K562 (cell line): ENCODE measurements around the gene DND1. TPM values are rescaled to one million over a fixed set of nuclear protein-coding genes. Genes with fewer than 3 reads are reported as not detected.

Experiments used
- ATAC-seq: fragments of 200-7000 bp; cut with Tn5 transposase; 3 replicates; pipeline ENCODE4 v1.9.1; 2020; ENCODE audit warnings: moderate library complexity
- BruUV-seq: library from RNA; stranded (reverse); fragments of 400-500 nt; replicated peaks from 2 replicates; lab custom pipeline; 2021; lab: Mats Ljungman, UMichigan
- CTCF ChIA-PET: fragments of 300-600 bp; formaldehyde crosslinking; extraction: SDS; loops from one replicate; lab custom pipeline; 2021; ENCODE audit warnings: low intra/inter-chr PET ratio; lab: Yijun Ruan, JAX
- POLR2A ChIA-PET: fragments of 300-600, 350-650 bp; sonication (Branson Sonifier 250); formaldehyde crosslinking; extraction: SDS; loops from one replicate; lab custom pipeline; 2021; ENCODE audit warnings: antibody characterized with exemption, inconsistent platforms; lab: Yijun Ruan, JAX
- DNase-seq, 4 experiments: peaks; one replicate each; pipeline versions ENCODE4 v3.0.0 to v3.0.0-alpha.2; 2011 to 2018; ENCODE audit warnings: low spot score in 3 of 4, mixed read lengths in 3 of 4; ENCODE audit errors: extremely low read depth in 1 of 4
- FAIRE-seq: peaks from 2 replicates; lab custom pipeline; 2011; peaks lifted over from hg19 to GRCh38; lab: Jason Lieb, UNC
- H2AFZ ChIP-seq: 2 replicates; pipeline ENCODE4 v1.6.0; 2011; ENCODE audit warnings: low read depth, low read length, control low read depth, inconsistent platforms
- H3K27ac ChIP-seq: fragments of 200-600 bp; 3 replicates; pipeline ENCODE4 v1.8.0; 2011; ENCODE audit warnings: low read depth, mild to moderate bottlenecking, control low read depth, inconsistent platforms, low read length, moderate library complexity, mixed read lengths; ENCODE audit errors: extremely low read depth
- H3K27me3 ChIP-seq, 2 experiments: fragments of 300-600 bp in 1 of 2; 2 replicates in 1 of 2; 3 replicates in 1 of 2; pipeline versions ENCODE4 v1.6.0 to v1.8.0; 2011; ENCODE audit warnings: inconsistent platforms in 2 of 2, low read length in 2 of 2, mild to moderate bottlenecking in 1 of 2, mixed read lengths in 1 of 2, moderate library complexity in 1 of 2; ENCODE audit not compliant: control insufficient read depth in 2 of 2, insufficient read depth in 2 of 2
- H3K36me3 ChIP-seq: fragments of 300-600 bp; 3 replicates; pipeline ENCODE4 v1.8.0; 2011; ENCODE audit warnings: mild to moderate bottlenecking, low read length, inconsistent platforms; ENCODE audit not compliant: control insufficient read depth, insufficient read depth
- H3K4me1 ChIP-seq, 2 experiments: fragments of 200-600 bp in 1 of 2; replicated peaks in 1 of 2; 2 replicates in 1 of 2; 3 replicates in 1 of 2; pipeline versions ENCODE4 v1.5.1 to v1.8.0; 2011; ENCODE audit warnings: inconsistent platforms in 2 of 2, low read length in 2 of 2, mild to moderate bottlenecking in 1 of 2, mixed read lengths in 1 of 2, moderate library complexity in 1 of 2; ENCODE audit not compliant: control insufficient read depth in 2 of 2, insufficient read depth in 2 of 2
- H3K4me2 ChIP-seq: 2 replicates; pipeline ENCODE4 v1.6.1; 2011; ENCODE audit warnings: low read length, control low read depth, inconsistent platforms, mixed read lengths; ENCODE audit not compliant: insufficient read depth
- H3K4me3 ChIP-seq: fragments of 200-600 bp; sonication (generic), shearing (Covaris generic); 2 replicates; pipeline ENCODE4 v1.5.1; 2016; ENCODE audit warnings: control low read depth, inconsistent platforms
- H3K79me2 ChIP-seq: fragments of 200-600 bp; 3 replicates; pipeline ENCODE4 v1.8.0; 2011; ENCODE audit warnings: low read length, inconsistent platforms; ENCODE audit not compliant: control insufficient read depth, insufficient read depth
- H3K9ac ChIP-seq, 2 experiments: 2 replicates each; pipeline versions ENCODE4 v1.6.0 to v1.6.1; 2011; ENCODE audit warnings: low read depth in 2 of 2, low read length in 2 of 2, control low read depth in 1 of 2, inconsistent platforms in 1 of 2, mild to moderate bottlenecking in 1 of 2, mixed read lengths in 1 of 2; ENCODE audit not compliant: insufficient read depth in 1 of 2
- H3K9me1 ChIP-seq: one replicate; pipeline ENCODE4 v1.6.0; 2011; ENCODE audit warnings: inconsistent platforms, mild to moderate bottlenecking, low read length, moderate library complexity; ENCODE audit not compliant: control insufficient read depth, insufficient read depth
- H3K9me3 ChIP-seq: replicated peaks from 2 replicates; pipeline ENCODE4 v1.5.1; 2011; ENCODE audit warnings: low read depth, low read length, inconsistent platforms; ENCODE audit not compliant: control insufficient read depth, insufficient read depth
- H4K20me1 ChIP-seq: replicated peaks from 2 replicates; pipeline ENCODE4 v1.6.1; 2011; ENCODE audit warnings: low read length, inconsistent platforms, mixed read lengths; ENCODE audit not compliant: control insufficient read depth, insufficient read depth
- BRD4 ChIP-seq: fragments of 200-600 bp; sonication (generic); IDR thresholded peaks from 2 replicates; pipeline ENCODE4 v1.6.1; 2017; ENCODE audit warnings: inconsistent platforms
- CTBP1 ChIP-seq: fragments of 450-650 bp; IDR thresholded peaks from 2 replicates; pipeline ENCODE4 v1.6.1; 2016; ENCODE audit warnings: borderline replicate concordance
- MAFK ChIP-seq: IDR thresholded peaks from 2 replicates; pipeline ENCODE4 v1.6.1; 2011; ENCODE audit warnings: low read length, improper control_type of control experiment
- POLR2AphosphoS2 ChIP-seq: IDR thresholded peaks from 2 replicates; pipeline ENCODE4 v1.6.1; 2012; ENCODE audit warnings: low read length, improper control_type of control experiment
- RAD21 ChIP-seq, 2 experiments: fragments of 250-450 bp in 1 of 2; fragments of 450-650 bp in 1 of 2; sonication (Bioruptor Pico) in 1 of 2; formaldehyde crosslinking in 1 of 2; IDR thresholded peaks in 1 of 2; conservative IDR thresholded peaks in 1 of 2; 2 replicates each; pipeline versions ENCODE4 v1.4.0 to v1.8.0; 2020 to 2022; ENCODE audit warnings: mild to moderate bottlenecking in 2 of 2, moderate library complexity in 1 of 2
- ZNF583 ChIP-seq: fragments of 250-450 bp; sonication (Bioruptor Pico); IDR thresholded peaks from 2 replicates; pipeline ENCODE4 v1.4.0; 2020
- WGBS: fragments of 100-300 bp; shearing (Covaris generic); methylation state at CpG from one replicate; pipeline ENCODE4 v1.1.6; 2016; ENCODE audit warnings: low coverage, mixed read lengths; ENCODE audit not compliant: insufficient coverage; ENCODE audit errors: missing lambda C conversion rate; 5-methylcytosine and 5-hydroxymethylcytosine counted together
- in situ Hi-C: fragments of 300-500 bp; cut with MboI; formaldehyde crosslinking; loops from 4 replicates; pipeline ENCODE4 v1.15.0; 2018; ENCODE audit warnings: inconsistent platforms, mixed read lengths
- intact Hi-C: fragments of 100-400 bp; cut with micrococcal nuclease; formaldehyde crosslinking; loops from 2 replicates; pipeline ENCODE4 v1.14.2; 2022
- polyA plus RNA-seq, 8 experiments: library from polyadenylated mRNA; depleted of rRNA in 4 of 8; stranded (reverse) in 5 of 8; unstranded in 3 of 8; fragments of >200 nt; fragmentation: Nextera tagmentation in 2 of 8; fragmentation: Illumina TruSeq in 1 of 8; extraction: Ambion mirVana in 2 of 8; extraction: Trizol in 1 of 8; gene quantifications; 2 replicates each; pipeline versions ENCODE4 v1.2.1 to v1.2.3, GENCODE V29; 2011 to 2014; ENCODE audit warnings: inconsistent platforms in 1 of 8, missing spikeins in 1 of 8
- total RNA-seq, 7 experiments: library from RNA; depleted of rRNA in 6 of 7; stranded (reverse); fragments of >200 nt in 6 of 7; fragmentation: Illumina TruSeq in 2 of 7; extraction: Trizol in 2 of 7; gene quantifications; 2 replicates each; pipeline versions ENCODE4 v1.2.1 to v1.2.3, GENCODE V29; 2011 to 2021; ENCODE audit warnings: low replicate concordance in 1 of 7
- TF ChIP-seq, protein P1 (sequence below), 3 experiments: IDR thresholded peaks in 2 of 3; conservative IDR thresholded peaks in 1 of 3; 2 replicates each; pipeline ENCODE4 v1.5.1; 2011 to 2012; ENCODE audit warnings: low read length in 3 of 3, mild to moderate bottlenecking in 3 of 3, control low read depth in 2 of 3, improper control_type of control experiment in 1 of 3, inconsistent platforms in 1 of 3, low read depth in 1 of 3, mixed read lengths in 1 of 3, moderate library complexity in 1 of 3; ENCODE audit not compliant: insufficient read depth in 2 of 3

Gene DND1
- total and polyA plus RNA-seq, 9 of the 15 experiments (the other 6 are each of a cell fraction or from before 2014, with no cell fraction given) = 0.37 to 2.0 (median 0.90) TPM; not detected in 3

DNA sequence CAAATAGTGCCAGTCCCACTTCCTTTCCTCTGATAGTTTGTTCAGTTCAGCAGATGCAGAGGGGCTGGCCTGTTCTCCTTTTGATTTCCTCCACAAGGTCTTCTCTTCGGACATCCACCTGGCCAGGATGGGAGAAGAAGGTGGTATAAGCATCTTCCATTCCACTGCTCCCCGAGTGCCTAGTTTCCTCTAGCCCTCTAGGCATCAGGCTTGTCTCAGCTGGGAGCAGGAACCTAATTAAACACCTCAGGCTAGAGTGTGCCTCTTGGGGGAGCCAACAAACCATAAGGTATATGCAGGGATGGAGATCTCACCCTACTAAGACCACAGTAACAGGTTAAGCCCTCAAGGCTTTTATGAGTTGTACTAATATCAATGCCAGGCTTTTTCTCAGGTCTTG is 835 bp upstream of the DND1 start:
- no peaks in the 10 kb centered on the region for H3K27me3 ChIP-seq
- TF ChIP-seq MAFK (no peak), RAD21 (CRISPR knock-in tag; conservative IDR thresholded peaks at IDR 0.05 in 1 of 2, IDR thresholded peaks at IDR 0.05 in 1 of 2) (peak in 1 of 2 experiments; percentile 16; a peak in 1 of 4 replicates), CTBP1 (no peak), BRD4 (no peak), POLR2AphosphoS2 (peak; percentile 24; the same call in 1 of the 2 replicates), ZNF583 (CRISPR knock-in tag) (no peak)
- TF ChIP-seq, protein P1, sequence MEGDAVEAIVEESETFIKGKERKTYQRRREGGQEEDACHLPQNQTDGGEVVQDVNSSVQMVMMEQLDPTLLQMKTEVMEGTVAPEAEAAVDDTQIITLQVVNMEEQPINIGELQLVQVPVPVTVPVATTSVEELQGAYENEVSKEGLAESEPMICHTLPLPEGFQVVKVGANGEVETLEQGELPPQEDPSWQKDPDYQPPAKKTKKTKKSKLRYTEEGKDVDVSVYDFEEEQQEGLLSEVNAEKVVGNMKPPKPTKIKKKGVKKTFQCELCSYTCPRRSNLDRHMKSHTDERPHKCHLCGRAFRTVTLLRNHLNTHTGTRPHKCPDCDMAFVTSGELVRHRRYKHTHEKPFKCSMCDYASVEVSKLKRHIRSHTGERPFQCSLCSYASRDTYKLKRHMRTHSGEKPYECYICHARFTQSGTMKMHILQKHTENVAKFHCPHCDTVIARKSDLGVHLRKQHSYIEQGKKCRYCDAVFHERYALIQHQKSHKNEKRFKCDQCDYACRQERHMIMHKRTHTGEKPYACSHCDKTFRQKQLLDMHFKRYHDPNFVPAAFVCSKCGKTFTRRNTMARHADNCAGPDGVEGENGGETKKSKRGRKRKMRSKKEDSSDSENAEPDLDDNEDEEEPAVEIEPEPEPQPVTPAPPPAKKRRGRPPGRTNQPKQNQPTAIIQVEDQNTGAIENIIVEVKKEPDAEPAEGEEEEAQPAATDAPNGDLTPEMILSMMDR (IDR thresholded peaks at IDR 0.05 in 2 of 3, conservative IDR thresholded peaks at IDR 0.05 in 1 of 3; ENCODE audit: insufficient read depth in 2 of 3, low read depth in 1 of 3, low read length in 3 of 3) = peak in 1 of 3 experiments; percentile 16; a peak in 2 of 6 replicates
- H3K27ac ChIP-seq = no peak overlapping the region
- no peak overlapping the region for H2AFZ ChIP-seq
- H4K20me1 ChIP-seq = no peaks in the 10 kb centered on the region
- 85% methylated on average over 2 of the region's 2 CpGs for WGBS
- no peak overlapping the region for H3K4me3 ChIP-seq
- intact Hi-C loops (no loop called here), in situ Hi-C loops (no loop called here)
- CTCF ChIA-PET = no interaction called here
- TSS peak; percentile 68 for BruUV-seq
- peaks cover 6 to 17% of the 10 kb centered on the region in 2 experiments; a peak in 4 of 5 replicates for H3K4me1 ChIP-seq
- ATAC-seq = peak; percentile 14; the same call in 1 of the 3 replicates
- no peak overlapping the region for H3K4me2 ChIP-seq
- H3K36me3 ChIP-seq = peaks cover 85% of the 10 kb centered on the region
- POLR2A ChIA-PET = interaction anchor here (0.8 to 3.6 kb wide), 5 partner anchors 9 to 37 kb away, joined by 3 to 12 read pairs (median 4); partner anchors contain the start of genes HARS1, HARS2, IK and NDUFA2
- no peaks in the 10 kb centered on the region for H3K9me3 ChIP-seq
- H3K9ac ChIP-seq = no peak overlapping the region
- no peak for FAIRE-seq
- H3K79me2 ChIP-seq = no peaks in the 10 kb centered on the region; the same call in 2 of the 3 replicates
- no peaks in the 10 kb centered on the region for H3K9me1 ChIP-seq
- DNase-seq = no peak
